Measurements from ENCODE around the gene NKAIN2. TPM values are rescaled to one million over a fixed set of nuclear protein-coding genes. Genes with fewer than 3 reads are reported as not detected.
"Not testable (repeated sequence)": the region's sequence is repeated elsewhere in the genome, so short reads cannot be mapped to it uniquely, and the experiment has no call there.

NKAIN2 gene
- total RNA-seq, 1 experiment from 2014 or later: not detected

DNA sequence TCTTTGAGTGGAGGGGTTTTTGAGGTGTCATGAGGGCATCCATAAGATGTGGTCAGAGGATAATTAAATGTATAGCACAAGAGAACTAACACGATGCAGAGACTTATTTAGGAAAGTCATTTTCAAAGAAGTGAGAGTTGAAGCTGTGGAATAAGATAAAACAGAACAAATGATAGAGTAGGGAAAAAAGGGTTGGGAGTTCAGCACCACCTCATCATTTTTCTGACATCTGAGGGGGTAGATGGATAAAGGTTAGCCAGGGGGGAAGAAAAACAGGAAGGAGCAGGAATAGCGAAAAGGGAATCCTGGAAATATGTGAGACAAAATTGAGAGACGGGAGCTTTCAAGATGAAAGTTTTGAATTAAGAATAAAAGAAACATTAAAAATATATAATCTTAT lies 434.2 kb downstream of the NKAIN2 start:
- H3K27ac Mint-ChIP-seq (ENCODE audit: unreplicated experiment): no peak overlapping the region
- intact Hi-C loops (cut with micrococcal nuclease; ENCODE audit: unreplicated experiment): no loop called here
- TF ChIP-seq CTCF (IDR thresholded peaks at IDR 0.05; ENCODE audit: unreplicated experiment): no peak
- H3K4me1 Mint-ChIP-seq (ENCODE audit: low read depth, unreplicated experiment): no peaks in the 10 kb centered on the region
- CTCF ChIA-PET: no interaction called here
- DNase-seq: no peak
- H3K36me3 Mint-ChIP-seq (ENCODE audit: insufficient read depth, unreplicated experiment): no peaks in the 10 kb centered on the region
- BruUV-seq (replicated peaks): no TSS peak
- no peaks in the 10 kb centered on the region for H3K27me3 Mint-ChIP-seq (ENCODE audit: unreplicated experiment)
- no peak overlapping the region for H3K4me3 Mint-ChIP-seq (ENCODE audit: low read depth, unreplicated experiment)
- H3K9me3 Mint-ChIP-seq (ENCODE audit: low read depth, unreplicated experiment): peaks cover 5% of the 10 kb centered on the region

GRCh38 chr6:124238408-124238807 lies 434.7 kb downstream of the NKAIN2 start:
- H3K4me3 Mint-ChIP-seq (ENCODE audit: low read depth, unreplicated experiment); BruUV-seq (replicated peaks); H3K9me3 Mint-ChIP-seq (ENCODE audit: low read depth, unreplicated experiment); DNase-seq; H3K27me3 Mint-ChIP-seq (ENCODE audit: unreplicated experiment); H3K36me3 Mint-ChIP-seq (ENCODE audit: insufficient read depth, unreplicated experiment); H3K27ac Mint-ChIP-seq (ENCODE audit: unreplicated experiment); H3K4me1 Mint-ChIP-seq (ENCODE audit: low read depth, unreplicated experiment); intact Hi-C loops (cut with micrococcal nuclease; ENCODE audit: unreplicated experiment); CTCF ChIA-PET: not testable (repeated sequence)

DNA sequence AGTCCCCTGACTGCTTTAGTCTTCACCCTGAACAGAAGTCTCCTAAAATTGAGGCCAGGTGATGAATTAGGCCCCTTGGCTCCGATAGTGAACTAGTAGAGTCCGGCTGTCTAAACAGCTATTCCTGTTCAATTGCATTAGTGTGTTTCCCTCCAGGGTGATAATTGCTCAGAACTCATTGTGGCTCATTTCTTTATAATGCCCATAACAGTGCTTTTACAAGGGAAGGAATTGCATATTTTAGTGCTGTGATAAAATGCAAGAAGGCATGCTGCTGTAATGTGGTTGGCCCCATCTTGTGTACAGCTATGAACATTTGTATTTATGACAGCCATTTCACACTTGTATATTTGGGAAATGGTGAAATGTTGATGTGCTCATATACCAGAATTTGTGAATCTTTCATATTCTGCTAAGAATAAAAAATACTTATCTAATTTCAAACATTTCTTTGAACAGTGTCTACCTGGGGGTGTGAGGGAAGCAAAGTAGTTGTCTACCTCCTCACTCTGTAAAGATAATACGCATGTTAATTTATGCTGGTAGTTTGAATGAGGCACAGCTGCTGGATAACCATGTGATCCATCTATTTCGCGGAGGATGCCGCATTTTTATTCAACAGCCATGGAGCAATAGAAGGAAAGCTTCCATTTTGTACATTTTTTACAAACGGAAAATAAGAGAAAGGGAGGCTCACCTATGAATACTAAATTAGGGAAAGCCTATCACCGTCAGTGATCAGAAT lies 451.4 kb downstream of the NKAIN2 start:
- no TSS peak for BruUV-seq (replicated peaks)
- no peak overlapping the region for H3K4me3 Mint-ChIP-seq (ENCODE audit: low read depth, unreplicated experiment)
- no peaks in the 10 kb centered on the region for H3K27me3 Mint-ChIP-seq (ENCODE audit: unreplicated experiment)
- intact Hi-C loops (cut with micrococcal nuclease; ENCODE audit: unreplicated experiment): no loop called here
- CTCF ChIA-PET: no interaction called here
- H3K4me1 Mint-ChIP-seq (ENCODE audit: low read depth, unreplicated experiment): no peaks in the 10 kb centered on the region
- no peaks in the 10 kb centered on the region for H3K36me3 Mint-ChIP-seq (ENCODE audit: insufficient read depth, unreplicated experiment)
- no peaks in the 10 kb centered on the region for H3K9me3 Mint-ChIP-seq (ENCODE audit: low read depth, unreplicated experiment)
- TF ChIP-seq CTCF (IDR thresholded peaks at IDR 0.05; ENCODE audit: unreplicated experiment): no peak
- DNase-seq: no peak
- no peak overlapping the region for H3K27ac Mint-ChIP-seq (ENCODE audit: unreplicated experiment)

- Mint-ChIP-seq H3K4me1 (ENCODE audit: low read depth, unreplicated experiment) (no peaks in the 10 kb centered on the region), H3K36me3 (ENCODE audit: insufficient read depth, unreplicated experiment) (no peaks in the 10 kb centered on the region), H3K9me3 (ENCODE audit: low read depth, unreplicated experiment) (no peaks in the 10 kb centered on the region), H3K27ac (ENCODE audit: unreplicated experiment) (no peak overlapping the region), H3K27me3 (ENCODE audit: unreplicated experiment) (no peaks in the 10 kb centered on the region), H3K4me3 (ENCODE audit: low read depth, unreplicated experiment) (no peak overlapping the region)
- no peak for TF ChIP-seq CTCF (IDR thresholded peaks at IDR 0.05; ENCODE audit: unreplicated experiment)
- CTCF ChIA-PET: no interaction called here
- BruUV-seq (replicated peaks): no TSS peak
- intact Hi-C loops (cut with micrococcal nuclease; ENCODE audit: unreplicated experiment): no loop called here
- no peak for DNase-seq
Observed at GRCh38 chr6:124260337-124260736, 456.7 kb downstream of the NKAIN2 start.

DNA sequence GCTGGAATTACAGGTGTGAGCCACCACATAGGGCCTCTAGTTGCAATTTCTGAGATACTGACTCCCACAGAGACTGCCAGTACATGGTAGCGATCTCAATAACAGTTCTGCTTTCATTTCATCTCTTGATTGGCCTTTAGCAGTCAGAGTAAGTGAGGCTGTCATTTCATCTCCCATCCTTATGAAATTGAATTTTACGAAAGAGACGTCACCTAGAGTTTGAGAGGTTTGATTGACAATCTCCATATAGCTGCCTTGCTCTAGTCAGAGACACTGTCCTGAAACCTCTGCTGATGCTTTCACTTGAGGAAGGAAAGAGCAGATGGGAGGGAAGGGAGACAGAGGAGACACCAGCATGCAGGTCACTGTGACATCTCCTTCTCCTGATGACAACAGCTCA lies 466.1 kb downstream of the NKAIN2 start:
- intact Hi-C loops (cut with micrococcal nuclease; ENCODE audit: unreplicated experiment): no loop called here
- CTCF ChIA-PET: no interaction called here
- no peak for TF ChIP-seq CTCF (IDR thresholded peaks at IDR 0.05; ENCODE audit: unreplicated experiment)
- Mint-ChIP-seq H3K4me1 (ENCODE audit: low read depth, unreplicated experiment) (no peaks in the 10 kb centered on the region), H3K27me3 (ENCODE audit: unreplicated experiment) (no peaks in the 10 kb centered on the region), H3K9me3 (ENCODE audit: low read depth, unreplicated experiment) (no peaks in the 10 kb centered on the region), H3K4me3 (ENCODE audit: low read depth, unreplicated experiment) (no peak overlapping the region), H3K27ac (ENCODE audit: unreplicated experiment) (no peak overlapping the region), H3K36me3 (ENCODE audit: insufficient read depth, unreplicated experiment) (no peaks in the 10 kb centered on the region)
- no peak for DNase-seq
- no TSS peak for BruUV-seq (replicated peaks)

Data from Calu3 (cell line).